ENCODE data around the gene MEX3B.
A peak's percentile ranks its signal among the peaks of the same experiment; 100 is the strongest.

The MEX3B gene

GRCh38 chr15:82047453-82048400 lies 1.9 kb upstream of the MEX3B start:
- H3K27ac ChIP-seq, result peak overlapping the region; percentile 100

GRCh38 chr15:82046666-82047452 lies 1.0 kb upstream of the MEX3B start:
- peak overlapping the region; percentile 100 for H3K27ac ChIP-seq
- peak; percentile 94 for TF ChIP-seq CTCF (conservative IDR thresholded peaks at IDR 0.05)

More at GRCh38 chr15:82047453-82048400, 1.9 kb upstream of the MEX3B start:
- peak; percentile 70 for TF ChIP-seq CTCF (conservative IDR thresholded peaks at IDR 0.05)

- H3K27ac ChIP-seq, result peak overlapping the region; percentile 100
- TF ChIP-seq CTCF (conservative IDR thresholded peaks at IDR 0.05), result no peak
These were observed 483 bp downstream of the MEX3B start for GRCh38 chr15:82045179-82045891.

GRCh38 chr15:82044373-82045178 lies 1.2 kb downstream of the MEX3B start:
- peak overlapping the region; percentile 100 for H3K27ac ChIP-seq
- no peak for TF ChIP-seq CTCF (conservative IDR thresholded peaks at IDR 0.05)

- peak overlapping the region; percentile 100 for H3K27ac ChIP-seq
- no peak for TF ChIP-seq CTCF (conservative IDR thresholded peaks at IDR 0.05)
These were observed 1.9 kb downstream of the MEX3B start for GRCh38 chr15:82043796-82044372.

- peak overlapping the region; percentile 100 for H3K27ac ChIP-seq
- no peak for TF ChIP-seq CTCF (conservative IDR thresholded peaks at IDR 0.05)
These were observed 2.6 kb downstream of the MEX3B start for GRCh38 chr15:82043130-82043673.

Measured in VCaP (cell line).